Peyer's patch (tissue), 4 donors: ENCODE measurements around the gene SPIN1. TPM values are rescaled to one million over a fixed set of nuclear protein-coding genes. Genes with fewer than 3 reads are reported as not detected.

Experiments used
- DNase-seq, 3 donors: peaks; one replicate each; pipeline ENCODE4 v3.0.0-alpha.2; 2017 to 2019
- H3K27ac ChIP-seq, 4 donors: fragments of 200-600 bp; sonication (generic); one replicate each; pipeline ENCODE4 v1.5.1; 2016 to 2019
- H3K27me3 ChIP-seq, 2 donors: fragments of 200-600 bp; sonication (generic); one replicate each; pipeline ENCODE4 v1.5.1; 2019
- H3K36me3 ChIP-seq, 3 donors: fragments of 200-600 bp; sonication (generic); one replicate each; pipeline ENCODE4 v1.5.1; 2016 to 2019
- H3K4me1 ChIP-seq, 4 donors: fragments of 200-600 bp; sonication (generic); one replicate each; pipeline ENCODE4 v1.5.1; 2016 to 2019
- H3K4me3 ChIP-seq, 4 donors: fragments of 200-600 bp; sonication (generic); 1 replicate in 3 of 4; 2 replicates in 1 of 4; pipeline ENCODE4 v1.5.1; 2016 to 2019; ENCODE audit warnings: mild to moderate bottlenecking in 1 of 4
- H3K9me3 ChIP-seq, 4 donors: fragments of 200-600 bp; sonication (generic); one replicate each; pipeline ENCODE4 v1.5.1; 2016 to 2019; ENCODE audit warnings: mild to moderate bottlenecking in 1 of 4
- CTCF ChIP-seq, 6 experiments: fragments of 450-650 bp in 4 of 6; fragments of 200-600 bp in 2 of 6; sonication (generic) in 1 of 6; IDR thresholded peaks; one replicate each; pipeline ENCODE4 v1.5.1; 2017 to 2019; ENCODE audit warnings: antibody characterized with exemption in 6 of 6, mild to moderate bottlenecking in 3 of 6, moderate library complexity in 1 of 6
- POLR2A ChIP-seq, 2 donors: fragments of 450-650 bp; IDR thresholded peaks; one replicate each; pipeline ENCODE4 v1.5.1; 2017; ENCODE audit warnings: antibody characterized with exemption in 2 of 2, mild to moderate bottlenecking in 2 of 2, moderate library complexity in 2 of 2
- total RNA-seq, 4 donors: library from RNA; depleted of rRNA; stranded (reverse); fragments of >200 nt; gene quantifications; one replicate each; pipeline ENCODE4 v1.1.0, GENCODE V29; 2016

Gene SPIN1
- total RNA-seq, 4 donors from 2014 or later, result 48.9 to 57.8 (median 53.7) TPM

- Histone ChIP-seq H3K27me3 (no peaks in the 10 kb centered on the region), H3K36me3 (no peaks in the 10 kb centered on the region), H3K4me3 (no peak overlapping the region), H3K4me1 (no peaks in the 10 kb centered on the region), H3K27ac (no peak overlapping the region), H3K9me3 (no peaks in the 10 kb centered on the region)
- no peak for DNase-seq
- no peak for TF ChIP-seq POLR2A (IDR thresholded peaks at IDR 0.05)
- TF ChIP-seq CTCF (IDR thresholded peaks at IDR 0.05), result no peak
These were observed 139.4 kb downstream of the SPIN1 start for GRCh38 chr9:88527618-88528017.

Other genes starting within 250 kb of the SPIN1 start
- gene SPATA31C2, start 250.0 kb upstream of the SPIN1 start, total RNA-seq, result not detected
- not detected for gene NXNL2, start 146.7 kb downstream of the SPIN1 start, total RNA-seq